Peyer's patch (tissue), 4 donors: Measurements from ENCODE around the gene HDAC1.

ENCODE experiments used
- POLR2A ChIP-seq, 2 donors: fragments of 450-650 bp; IDR thresholded peaks; one replicate each; pipeline ENCODE4 v1.5.1; 2017; ENCODE audit warnings: antibody characterized with exemption in 2 of 2, mild to moderate bottlenecking in 2 of 2, moderate library complexity in 2 of 2
- TF ChIP-seq, protein P1 (sequence below), 6 experiments: fragments of 450-650 bp in 4 of 6; fragments of 200-600 bp in 2 of 6; sonication (generic) in 1 of 6; IDR thresholded peaks; one replicate each; pipeline ENCODE4 v1.5.1; 2017 to 2019; ENCODE audit warnings: antibody characterized with exemption in 6 of 6, mild to moderate bottlenecking in 3 of 6, moderate library complexity in 1 of 6

DNA sequence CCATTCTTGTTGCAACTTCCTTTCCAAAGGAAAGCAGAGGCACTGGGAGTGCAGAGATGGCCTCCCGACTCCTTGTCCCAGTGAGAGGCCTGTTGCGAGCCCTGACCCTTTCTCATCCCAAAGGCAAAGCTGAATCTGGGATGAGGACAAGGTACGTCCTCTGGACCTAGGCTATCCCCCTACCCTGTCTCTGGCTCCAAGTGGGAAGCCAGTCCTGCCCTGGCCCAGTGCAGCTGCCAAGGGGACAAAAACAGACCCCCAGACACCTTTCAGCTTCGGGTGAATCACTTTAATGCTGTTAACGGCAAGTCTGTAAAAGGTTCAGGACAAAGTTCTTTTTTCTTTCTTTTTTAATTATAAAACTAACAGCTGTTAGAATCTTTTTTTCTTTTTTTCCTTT, 73.0 kb downstream of the HDAC1 start:
- TF ChIP-seq, protein P1, sequence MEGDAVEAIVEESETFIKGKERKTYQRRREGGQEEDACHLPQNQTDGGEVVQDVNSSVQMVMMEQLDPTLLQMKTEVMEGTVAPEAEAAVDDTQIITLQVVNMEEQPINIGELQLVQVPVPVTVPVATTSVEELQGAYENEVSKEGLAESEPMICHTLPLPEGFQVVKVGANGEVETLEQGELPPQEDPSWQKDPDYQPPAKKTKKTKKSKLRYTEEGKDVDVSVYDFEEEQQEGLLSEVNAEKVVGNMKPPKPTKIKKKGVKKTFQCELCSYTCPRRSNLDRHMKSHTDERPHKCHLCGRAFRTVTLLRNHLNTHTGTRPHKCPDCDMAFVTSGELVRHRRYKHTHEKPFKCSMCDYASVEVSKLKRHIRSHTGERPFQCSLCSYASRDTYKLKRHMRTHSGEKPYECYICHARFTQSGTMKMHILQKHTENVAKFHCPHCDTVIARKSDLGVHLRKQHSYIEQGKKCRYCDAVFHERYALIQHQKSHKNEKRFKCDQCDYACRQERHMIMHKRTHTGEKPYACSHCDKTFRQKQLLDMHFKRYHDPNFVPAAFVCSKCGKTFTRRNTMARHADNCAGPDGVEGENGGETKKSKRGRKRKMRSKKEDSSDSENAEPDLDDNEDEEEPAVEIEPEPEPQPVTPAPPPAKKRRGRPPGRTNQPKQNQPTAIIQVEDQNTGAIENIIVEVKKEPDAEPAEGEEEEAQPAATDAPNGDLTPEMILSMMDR (IDR thresholded peaks at IDR 0.05) = no peak
- TF ChIP-seq POLR2A (IDR thresholded peaks at IDR 0.05) = no peak
